Measurements from ENCODE around the gene VPS29. TPM values are rescaled to one million over a fixed set of nuclear protein-coding genes. Genes with fewer than 3 reads are reported as not detected.

VPS29 gene
- total and polyA plus RNA-seq, 2 of the 8 experiments (the other 6 are each of a cell fraction or from before 2014, with no cell fraction given), result 59.0 to 74.6 TPM

DNA sequence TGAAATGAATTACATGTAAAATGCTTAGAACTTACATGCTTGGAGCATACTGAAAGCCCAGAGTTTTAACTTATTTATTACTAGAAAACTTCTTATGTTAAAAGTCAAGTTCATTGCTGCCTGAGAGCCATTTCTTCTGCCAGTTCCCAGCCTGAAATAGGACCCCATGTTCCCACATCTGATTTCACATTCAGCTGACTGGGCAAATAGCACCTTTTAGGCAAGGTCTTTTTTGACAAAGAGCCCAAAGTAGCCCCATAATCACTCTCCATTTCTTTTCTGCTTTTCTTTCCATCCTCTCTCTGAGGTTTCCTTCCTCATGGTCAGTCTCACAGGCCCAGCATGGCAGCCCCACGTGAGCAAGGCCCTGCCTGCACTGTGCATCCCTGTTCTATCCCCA is 50.6 kb downstream of the VPS29 start:
- Histone ChIP-seq H3K36me3 (ENCODE audit: control insufficient read depth in 2 of 4, insufficient read depth in 4 of 4, low read length in 3 of 4) (peaks cover 0 to 33% (median 14%) of the 10 kb centered on the region in 4 experiments; a peak in 5 of 8 replicates), H3K23me2 (ENCODE audit: low read depth, low read length) (no peaks in the 10 kb centered on the region), H2AK5ac (ENCODE audit: low read depth, low read length) (no peak overlapping the region), H3K79me2 (ENCODE audit: control insufficient read depth in 1 of 2, insufficient read depth in 2 of 2, low read length in 2 of 2) (peaks cover 0 to 20% of the 10 kb centered on the region in 2 experiments; a peak in 2 of 4 replicates), H3K18ac (ENCODE audit: extremely low read depth, low read length) (no peak overlapping the region), H4K20me1 (replicated peaks in 1 of 2; ENCODE audit: control insufficient read depth in 1 of 2, insufficient read depth in 2 of 2, low read length in 2 of 2) (no peaks in the 10 kb centered on the region), H3K27ac (ENCODE audit: low read depth, low read length) (no peak overlapping the region), H3K23ac (ENCODE audit: insufficient read length) (no peak overlapping the region), H2AFZ (ENCODE audit: low read length) (no peak overlapping the region), H4K8ac (ENCODE audit: extremely low read depth, insufficient read depth, low read length) (no peak overlapping the region), H2BK20ac (ENCODE audit: low read length) (no peak overlapping the region), H3K4me2 (ENCODE audit: insufficient read depth in 1 of 2, low read depth in 2 of 2, low read length in 2 of 2) (no peak overlapping the region), H4K91ac (replicated peaks; ENCODE audit: insufficient read length, low read length) (no peak overlapping the region), H2BK12ac (ENCODE audit: low read depth, low read length) (no peak overlapping the region), H3K27me3 (replicated peaks in 1 of 4; ENCODE audit: control insufficient read depth in 3 of 4, extremely low read depth in 1 of 4, insufficient read depth in 3 of 4, low read length in 3 of 4) (no peaks in the 10 kb centered on the region), H2BK15ac (ENCODE audit: low read length) (no peak overlapping the region), H3K4me1 (replicated peaks in 1 of 4; ENCODE audit: control insufficient read depth in 3 of 4, insufficient read depth in 4 of 4, low read length in 3 of 4) (peaks cover 0 to 3% (median 0%) of the 10 kb centered on the region in 4 experiments; a peak in 1 of 7 replicates), H3K4me3 (ENCODE audit: extremely low read depth in 1 of 4, insufficient read depth in 2 of 4, low read depth in 3 of 4, low read length in 4 of 4) (no peak overlapping the region), H3K79me1 (ENCODE audit: low read depth, low read length) (peaks cover 3% of the 10 kb centered on the region), H3K9me3 (ENCODE audit: insufficient read depth in 2 of 2, low read depth in 1 of 2, low read length in 1 of 2) (no peaks in the 10 kb centered on the region), H2BK5ac (ENCODE audit: low read depth, low read length) (no peak overlapping the region), H3K14ac (ENCODE audit: insufficient read length) (no peak overlapping the region), H2BK120ac (replicated peaks; ENCODE audit: low read depth, low read length) (no peak overlapping the region), H3K4ac (replicated peaks; ENCODE audit: insufficient read length, low read depth, low read length) (no peak overlapping the region), H3K56ac (replicated peaks; ENCODE audit: insufficient read length, low read depth, low read length) (no peak overlapping the region), H3K9ac (replicated peaks in 1 of 4; ENCODE audit: extremely low read depth in 1 of 4, low read depth in 3 of 4, low read length in 3 of 4) (no peak overlapping the region), H4K5ac (ENCODE audit: insufficient read length, low read depth, low read length) (no peak overlapping the region)
- 94% methylated on average over 1 of the region's 1 CpG; no CpG with 5 or more reads in 1 of the 2 experiments for WGBS, 2 experiments (ENCODE audit: extremely low coverage in 1 of 2, insufficient coverage in 1 of 2, insufficient read length in 1 of 2, insufficient replicate concordance in 2 of 2, low coverage in 1 of 2, low lambda C conversion rate in 2 of 2, missing lambda C conversion rate in 1 of 2)
- DNase-seq (ENCODE audit: low read depth in 1 of 2, low spot score in 2 of 2), result no peak
- ChIA-PET CTCF (ENCODE audit: partially characterized antibody) (interaction anchor here (1.1 to 7.9 kb wide), 8 partner anchors 10 to 349 kb away, joined by 3 to 69 read pairs (median 4); partner anchors contain the start of genes FAM216A and GPN3), POLR2A (ENCODE audit: partially characterized antibody) (interaction anchor here (2.0 to 7.2 kb wide), 2 partner anchors 17 to 78 kb away, joined by 5 to 57 read pairs; partner anchors contain the start of genes FAM216A and GPN3)
- no peak for FAIRE-seq
